ENCODE data around the gene MLIP.

DNA sequence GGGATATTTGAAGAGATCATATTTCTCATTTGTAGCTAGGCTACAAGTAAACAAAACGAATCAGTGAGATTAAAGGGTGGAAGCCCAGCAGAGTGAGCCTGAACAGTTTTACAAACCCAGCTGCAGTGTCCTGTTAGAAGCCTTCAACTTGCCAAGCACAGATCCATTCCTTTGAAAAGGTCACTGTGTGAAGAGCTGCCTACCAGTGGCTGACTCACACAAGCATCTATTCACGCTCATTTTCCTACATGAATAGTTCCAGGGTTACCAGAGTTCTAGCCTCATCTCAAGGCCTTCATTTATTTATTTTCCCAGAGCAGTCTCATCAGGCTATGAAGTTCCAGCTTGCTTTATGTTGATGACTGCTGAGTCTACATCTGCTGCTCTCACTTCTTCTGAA, 25.7 kb upstream of the MLIP start:
- no peak for TF ChIP-seq SP1 (IDR thresholded peaks at IDR 0.05; ENCODE audit: low read depth)
- TF ChIP-seq, protein P1, sequence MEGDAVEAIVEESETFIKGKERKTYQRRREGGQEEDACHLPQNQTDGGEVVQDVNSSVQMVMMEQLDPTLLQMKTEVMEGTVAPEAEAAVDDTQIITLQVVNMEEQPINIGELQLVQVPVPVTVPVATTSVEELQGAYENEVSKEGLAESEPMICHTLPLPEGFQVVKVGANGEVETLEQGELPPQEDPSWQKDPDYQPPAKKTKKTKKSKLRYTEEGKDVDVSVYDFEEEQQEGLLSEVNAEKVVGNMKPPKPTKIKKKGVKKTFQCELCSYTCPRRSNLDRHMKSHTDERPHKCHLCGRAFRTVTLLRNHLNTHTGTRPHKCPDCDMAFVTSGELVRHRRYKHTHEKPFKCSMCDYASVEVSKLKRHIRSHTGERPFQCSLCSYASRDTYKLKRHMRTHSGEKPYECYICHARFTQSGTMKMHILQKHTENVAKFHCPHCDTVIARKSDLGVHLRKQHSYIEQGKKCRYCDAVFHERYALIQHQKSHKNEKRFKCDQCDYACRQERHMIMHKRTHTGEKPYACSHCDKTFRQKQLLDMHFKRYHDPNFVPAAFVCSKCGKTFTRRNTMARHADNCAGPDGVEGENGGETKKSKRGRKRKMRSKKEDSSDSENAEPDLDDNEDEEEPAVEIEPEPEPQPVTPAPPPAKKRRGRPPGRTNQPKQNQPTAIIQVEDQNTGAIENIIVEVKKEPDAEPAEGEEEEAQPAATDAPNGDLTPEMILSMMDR (IDR thresholded peaks at IDR 0.05 in 2 of 3, conservative IDR thresholded peaks at IDR 0.05 in 1 of 3; ENCODE audit: borderline replicate concordance in 1 of 3, insufficient read depth in 1 of 3, low read depth in 2 of 3, low read length in 2 of 3) = no peak

Data from HCT116 (cell line).